GM23338 (cell line): ENCODE measurements around the gene PRPF4. TPM values are rescaled to one million over a fixed set of nuclear protein-coding genes. Genes with fewer than 3 reads are reported as not detected.

ENCODE experiments used
- ATAC-seq: fragments of 200-7000 bp; cut with Tn5 transposase; 3 replicates; pipeline ENCODE4 v1.9.1; 2020
- DNase-seq: peaks from one replicate; pipeline ENCODE4 v3.0.0-alpha.2; 2015; ENCODE audit warnings: low spot score
- H2AFZ ChIP-seq: fragments of 200-600 bp; sonication (generic); 2 replicates; pipeline ENCODE4 v1.8.0; 2016; ENCODE audit warnings: antibody characterized with exemption, mild to moderate bottlenecking, moderate library complexity
- H3F3A ChIP-seq: fragments of 200-600 bp; sonication (generic); replicated peaks from 2 replicates; pipeline ENCODE4 v1.8.0; 2017; ENCODE audit warnings: antibody characterized with exemption, mixed run types, low read depth
- H3K27ac ChIP-seq: fragments of 200-600 bp; sonication (generic); 2 replicates; pipeline ENCODE4 v1.6.1; 2016; ENCODE audit warnings: low read depth
- H3K27me3 ChIP-seq: fragments of 200-600 bp; sonication (generic); 2 replicates; pipeline ENCODE4 v1.8.0; 2016; ENCODE audit warnings: mild to moderate bottlenecking, mixed run types, moderate library complexity; ENCODE audit not compliant: insufficient read depth
- H3K36me3 ChIP-seq: fragments of 200-600 bp; sonication (generic); 2 replicates; pipeline ENCODE4 v1.8.0; 2016; ENCODE audit warnings: mild to moderate bottlenecking; ENCODE audit not compliant: insufficient read depth
- H3K4me1 ChIP-seq: fragments of 200-600 bp; sonication (generic); 2 replicates; pipeline ENCODE4 v1.8.0; 2016; ENCODE audit warnings: mild to moderate bottlenecking, moderate library complexity; ENCODE audit not compliant: insufficient read depth
- H3K4me2 ChIP-seq: fragments of 200-600 bp; sonication (generic); 2 replicates; pipeline ENCODE4 v1.7.1; 2017; ENCODE audit warnings: mixed run types
- H3K4me3 ChIP-seq: fragments of 200-600 bp; sonication (generic); 2 replicates; pipeline ENCODE4 v1.6.1; 2016; ENCODE audit warnings: mixed run types
- H3K79me2 ChIP-seq: fragments of 200-600 bp; sonication (generic); replicated peaks from 2 replicates; pipeline ENCODE4 v1.8.0; 2017; ENCODE audit warnings: mild to moderate bottlenecking; ENCODE audit not compliant: insufficient read depth
- H3K9me2 ChIP-seq: fragments of 200-600 bp; sonication (generic); 2 replicates; pipeline ENCODE4 v1.8.0; 2017; ENCODE audit not compliant: insufficient read depth
- H4K20me1 ChIP-seq: fragments of 200-600 bp; sonication (generic); replicated peaks from 2 replicates; pipeline ENCODE4 v1.8.0; 2017; ENCODE audit warnings: mild to moderate bottlenecking; ENCODE audit not compliant: insufficient read depth
- H3K27ac Mint-ChIP-seq: 2 replicates; pipeline ENCODE4 v1.8.0; 2020; ENCODE audit warnings: inconsistent platforms, mild to moderate bottlenecking, moderate library complexity, mixed read lengths
- H3K27me3 Mint-ChIP-seq: 3 replicates; pipeline ENCODE4 v1.8.0; 2022; ENCODE audit warnings: low read depth, mild to moderate bottlenecking, moderate library complexity, mixed read lengths, inconsistent platforms; ENCODE audit not compliant: insufficient read depth, poor library complexity
- H3K36me3 Mint-ChIP-seq: 3 replicates; pipeline ENCODE4 v1.8.0; 2021; ENCODE audit warnings: low read depth, mild to moderate bottlenecking, inconsistent platforms, moderate library complexity, mixed read lengths
- H3K4me1 Mint-ChIP-seq: 3 replicates; pipeline ENCODE4 v1.8.0; 2020; ENCODE audit warnings: mild to moderate bottlenecking, inconsistent platforms, mixed read lengths
- H3K4me3 Mint-ChIP-seq: 3 replicates; pipeline ENCODE4 v1.8.0; 2021; ENCODE audit warnings: moderate library complexity, mild to moderate bottlenecking, inconsistent platforms, mixed read lengths
- H3K9me3 Mint-ChIP-seq: 3 replicates; pipeline ENCODE4 v1.8.0; 2020; ENCODE audit warnings: moderate library complexity, mild to moderate bottlenecking, inconsistent platforms, mixed read lengths
- CREB1 ChIP-seq: fragments of 250-450 bp; sonication (Bioruptor Pico); IDR thresholded peaks from 2 replicates; pipeline ENCODE4 v1.5.0; 2020; ENCODE audit warnings: low read depth, mild to moderate bottlenecking, moderate library complexity
- CTCF ChIP-seq, 2 experiments: fragments of 200-600 bp in 1 of 2; sonication (generic) in 1 of 2; conservative IDR thresholded peaks; 2 replicates each; pipeline versions ENCODE4 v1.5.1 to v1.6.1; 2016 to 2017; ENCODE audit warnings: antibody characterized with exemption in 2 of 2, low read depth in 2 of 2, mild to moderate bottlenecking in 2 of 2, moderate library complexity in 1 of 2
- ETS1 ChIP-seq: IDR thresholded peaks from 2 replicates; pipeline ENCODE4 v1.6.1; 2016; ENCODE audit warnings: antibody characterized with exemption
- EZH2 ChIP-seq: fragments of 200-600 bp; sonication (generic); IDR thresholded peaks from one replicate; pipeline ENCODE4 v1.8.0; 2017; ENCODE audit warnings: antibody characterized with exemption, mild to moderate bottlenecking, low read depth; ENCODE audit not compliant: unreplicated experiment
- EZH2phosphoT487 ChIP-seq: fragments of 200-600 bp; sonication (generic); IDR thresholded peaks from one replicate; pipeline ENCODE4 v1.8.1; 2018; ENCODE audit warnings: antibody characterized with exemption; ENCODE audit not compliant: unreplicated experiment
- JUNB ChIP-seq: IDR thresholded peaks from one replicate; pipeline ENCODE4 v1.6.1; 2016; ENCODE audit warnings: antibody characterized with exemption; ENCODE audit not compliant: unreplicated experiment
- NANOG ChIP-seq: IDR thresholded peaks from 2 replicates; pipeline ENCODE4 v1.6.1; 2016; ENCODE audit warnings: antibody characterized with exemption, borderline replicate concordance
- POLR2AphosphoS5 ChIP-seq: IDR thresholded peaks from 2 replicates; pipeline ENCODE4 v1.6.1; 2016; ENCODE audit warnings: antibody characterized with exemption, low read depth
- REST ChIP-seq: IDR thresholded peaks from one replicate; pipeline ENCODE4 v1.6.1; 2018; ENCODE audit warnings: antibody characterized with exemption; ENCODE audit not compliant: unreplicated experiment
- STAT1 ChIP-seq: IDR thresholded peaks from one replicate; pipeline ENCODE4 v1.6.1; 2016; ENCODE audit warnings: antibody characterized with exemption; ENCODE audit not compliant: unreplicated experiment
- ZNF114 ChIP-seq: fragments of 250-450 bp; sonication (Bioruptor Pico); IDR thresholded peaks from 2 replicates; pipeline ENCODE4 v1.5.0; 2020; ENCODE audit warnings: mild to moderate bottlenecking, moderate library complexity
- ZNF331 ChIP-seq: fragments of 250-450 bp; sonication (Bioruptor Pico); IDR thresholded peaks from 2 replicates; pipeline ENCODE4 v1.5.0; 2020; ENCODE audit warnings: low read depth, mild to moderate bottlenecking, moderate library complexity
- ZNF462 ChIP-seq: fragments of 250-450 bp; sonication (Bioruptor Pico); IDR thresholded peaks from 2 replicates; pipeline ENCODE4 v1.5.0; 2020; ENCODE audit warnings: mild to moderate bottlenecking, moderate library complexity
- polyA plus RNA-seq: library from polyadenylated mRNA; unstranded; fragments of >200 nt; fragmentation: Nextera tagmentation; extraction: Ambion mirVana; gene quantifications from 2 replicates; pipeline ENCODE4 v1.2.1, GENCODE V29; 2016
- total RNA-seq: library from RNA; depleted of rRNA; stranded (reverse); fragments of >200 nt; shearing (Covaris generic); gene quantifications from 2 replicates; pipeline ENCODE4 v1.2.3, GENCODE V29; 2014

The PRPF4 gene
- total and polyA plus RNA-seq, 2 experiments from 2014 or later: 18.7 to 34.6 TPM

GRCh38 chr9:113228130-113228665 is 47.3 kb upstream of the PRPF4 start:
- TF ChIP-seq CTCF (conservative IDR thresholded peaks at IDR 0.05; ENCODE audit: low read depth in 2 of 2) (no peak), ZNF331 (CRISPR knock-in tag) (no peak), EZH2phosphoT487 (no peak), ZNF462 (CRISPR knock-in tag) (no peak), POLR2AphosphoS5 (no peak), STAT1 (no peak), EZH2 (no peak), CREB1 (CRISPR knock-in tag) (no peak), ETS1 (no peak), JUNB (no peak), NANOG (no peak), ZNF114 (no peak), REST (no peak)
- no peaks in the 10 kb centered on the region for H3K4me1 ChIP-seq
- Mint-ChIP-seq H3K9me3 (no peaks in the 10 kb centered on the region), H3K36me3 (no peaks in the 10 kb centered on the region), H3K27me3 (no peaks in the 10 kb centered on the region), H3K27ac (no peak overlapping the region), H3K4me1 (no peaks in the 10 kb centered on the region; the same call in 2 of the 3 replicates), H3K4me3 (no peak overlapping the region)
- no peaks in the 10 kb centered on the region for H3K36me3 ChIP-seq
- H3K9me2 ChIP-seq: no peaks in the 10 kb centered on the region
- no peak overlapping the region for H3K4me2 ChIP-seq
- no peak overlapping the region for H3K27ac ChIP-seq
- peaks cover 18% of the 10 kb centered on the region for H3K79me2 ChIP-seq
- peaks cover 4% of the 10 kb centered on the region for H4K20me1 ChIP-seq
- no peak overlapping the region for H3K4me3 ChIP-seq
- DNase-seq (no peak), ATAC-seq (no peak)
- no peaks in the 10 kb centered on the region for H3F3A ChIP-seq
- no peak overlapping the region for H2AFZ ChIP-seq
- no peaks in the 10 kb centered on the region for H3K27me3 ChIP-seq
